ENCODE data around the gene BCL6.

The BCL6 gene

DNA sequence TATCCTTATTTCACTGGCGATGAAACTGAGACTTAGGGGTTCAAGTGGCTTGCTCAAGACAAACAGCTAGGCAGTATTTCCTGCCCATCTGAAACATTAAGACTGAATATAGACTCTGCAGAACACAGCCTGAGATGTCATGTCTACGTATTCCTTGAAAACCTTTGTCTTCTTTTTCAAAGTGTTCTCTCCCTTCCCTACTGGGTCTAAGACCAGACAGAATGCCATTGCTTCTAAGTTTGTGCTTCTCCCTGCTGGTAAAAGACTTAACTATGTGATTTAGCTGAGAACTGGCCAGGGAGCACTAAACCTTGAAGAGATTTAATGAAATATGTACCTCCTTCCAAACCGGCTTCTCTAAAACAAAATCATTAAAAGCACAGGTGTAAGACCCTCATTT, 9.9 kb downstream of the BCL6 start:
- Histone ChIP-seq H3K79me2 (ENCODE audit: control insufficient read depth, insufficient read depth, low read length, poor library complexity) (peaks cover 11% of the 10 kb centered on the region), H3K18ac (ENCODE audit: low read length) (no peak overlapping the region), H4K12ac (ENCODE audit: low read depth, low read length) (no peak overlapping the region), H4K91ac (ENCODE audit: low read depth, low read length) (no peak overlapping the region), H2AK5ac (ENCODE audit: low read length) (no peak overlapping the region), H3K9me3 (ENCODE audit: insufficient read depth, low read depth, low read length) (no peaks in the 10 kb centered on the region), H3K9ac (ENCODE audit: low read length) (no peak overlapping the region), H3K23ac (ENCODE audit: low read length) (no peak overlapping the region), H3K4me1 (ENCODE audit: control insufficient read depth in 1 of 2, insufficient read depth in 2 of 2, low read length in 2 of 2) (peaks cover 12 to 22% of the 10 kb centered on the region in 2 experiments), H2BK120ac (ENCODE audit: insufficient read depth, low read length, poor library complexity) (no peak overlapping the region), H3K4ac (ENCODE audit: low read depth, low read length) (no peak overlapping the region), H3K4me3 (ENCODE audit: low read depth, low read length) (no peak overlapping the region), H3K36me3 (ENCODE audit: control insufficient read depth in 1 of 2, insufficient read depth in 2 of 2, low read length in 2 of 2) (peaks cover 6 to 17% of the 10 kb centered on the region in 2 experiments), H3K27me3 (ENCODE audit: insufficient read depth, low read length) (no peaks in the 10 kb centered on the region), H3K14ac (ENCODE audit: low read length) (no peak overlapping the region), H2BK12ac (ENCODE audit: low read length) (no peak overlapping the region), H3K27ac (ENCODE audit: low read depth, low read length) (no peak overlapping the region), H4K8ac (ENCODE audit: low read depth, low read length) (no peak overlapping the region), H3K79me1 (ENCODE audit: low read length) (peaks cover 29% of the 10 kb centered on the region), H2BK5ac (ENCODE audit: low read depth, low read length, poor library complexity) (no peak overlapping the region), H2AFZ (ENCODE audit: insufficient read depth, low read length, poor library complexity) (no peak overlapping the region), H3K4me2 (ENCODE audit: low read length) (no peak overlapping the region)
- WGBS (ENCODE audit: extremely low coverage, insufficient coverage, insufficient read length) = no CpG with 5 or more reads among the region's 3 CpGs
- peak in 1 of 2 donors; percentile 48 for DNase-seq

DNA sequence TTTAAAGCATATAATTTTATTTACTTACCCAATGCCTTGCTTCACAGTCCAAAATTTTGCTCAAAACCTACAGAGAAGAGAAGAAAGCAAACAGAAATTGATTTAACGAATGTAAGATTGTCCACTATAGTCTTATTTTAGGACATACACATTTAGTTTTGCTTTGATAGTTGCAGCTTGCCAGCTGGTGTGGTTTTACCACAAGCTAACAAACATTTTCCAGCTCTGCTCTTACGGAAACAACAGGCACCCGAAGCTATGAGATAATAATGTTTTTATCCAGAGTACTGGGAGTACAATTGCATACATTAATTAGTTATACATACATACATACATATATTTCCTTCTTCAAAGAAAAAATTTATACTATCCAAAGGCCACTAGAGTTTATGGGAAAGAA, 10.4 kb downstream of the BCL6 start:
- Histone ChIP-seq H4K8ac (ENCODE audit: low read depth, low read length) (no peak overlapping the region), H2BK120ac (ENCODE audit: insufficient read depth, low read length, poor library complexity) (no peak overlapping the region), H3K79me1 (ENCODE audit: low read length) (peaks cover 27% of the 10 kb centered on the region), H4K12ac (ENCODE audit: low read depth, low read length) (no peak overlapping the region), H3K23ac (ENCODE audit: low read length) (no peak overlapping the region), H3K4me1 (ENCODE audit: control insufficient read depth in 1 of 2, insufficient read depth in 2 of 2, low read length in 2 of 2) (peaks cover 12 to 19% of the 10 kb centered on the region in 2 experiments), H2BK5ac (ENCODE audit: low read depth, low read length, poor library complexity) (no peak overlapping the region), H3K36me3 (ENCODE audit: control insufficient read depth in 1 of 2, insufficient read depth in 2 of 2, low read length in 2 of 2) (peaks cover 7 to 17% of the 10 kb centered on the region in 2 experiments), H3K9ac (ENCODE audit: low read length) (no peak overlapping the region), H3K4me2 (ENCODE audit: low read length) (no peak overlapping the region), H3K18ac (ENCODE audit: low read length) (no peak overlapping the region), H3K27me3 (ENCODE audit: insufficient read depth, low read length) (no peaks in the 10 kb centered on the region), H4K91ac (ENCODE audit: low read depth, low read length) (no peak overlapping the region), H3K4me3 (ENCODE audit: low read depth, low read length) (no peak overlapping the region), H3K9me3 (ENCODE audit: insufficient read depth, low read depth, low read length) (no peaks in the 10 kb centered on the region), H3K4ac (ENCODE audit: low read depth, low read length) (no peak overlapping the region), H2AK5ac (ENCODE audit: low read length) (no peak overlapping the region), H2AFZ (ENCODE audit: insufficient read depth, low read length, poor library complexity) (no peak overlapping the region), H3K79me2 (ENCODE audit: control insufficient read depth, insufficient read depth, low read length, poor library complexity) (peaks cover 11% of the 10 kb centered on the region), H3K14ac (ENCODE audit: low read length) (no peak overlapping the region), H2BK12ac (ENCODE audit: low read length) (no peak overlapping the region), H3K27ac (ENCODE audit: low read depth, low read length) (no peak overlapping the region)
- no peak for DNase-seq
- WGBS (ENCODE audit: extremely low coverage, insufficient coverage, insufficient read length) = no CpG with 5 or more reads among the region's 3 CpGs

DNA sequence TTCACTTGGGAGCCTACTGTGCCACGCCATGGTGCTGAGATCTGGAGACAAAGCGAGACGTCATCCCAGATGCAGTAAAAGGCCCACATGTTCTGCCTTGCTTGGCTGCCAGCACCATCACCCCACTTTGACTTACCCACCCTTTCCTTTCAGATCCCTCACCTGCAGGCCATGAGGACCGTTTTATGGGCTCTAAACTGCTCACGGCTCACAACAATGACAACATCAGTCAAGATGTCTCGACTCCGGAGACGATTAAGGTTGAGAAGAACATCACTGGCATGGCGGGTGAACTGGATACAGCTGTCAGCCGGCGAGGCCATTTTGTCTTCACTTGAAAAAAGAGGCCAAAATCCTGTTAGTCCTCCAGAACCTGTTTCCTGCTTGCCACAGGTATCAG, 11.9 kb downstream of the BCL6 start:
- no peak overlapping the region for H2AFZ ChIP-seq (ENCODE audit: insufficient read depth, low read length, poor library complexity)
- no peak overlapping the region for H3K18ac ChIP-seq (ENCODE audit: low read length)
- H3K9ac ChIP-seq (ENCODE audit: low read length) = no peak overlapping the region
- WGBS (ENCODE audit: extremely low coverage, insufficient coverage, insufficient read length) = no CpG with 5 or more reads among the region's 11 CpGs
- H2BK12ac ChIP-seq (ENCODE audit: low read length) = no peak overlapping the region
- H4K8ac ChIP-seq (ENCODE audit: low read depth, low read length) = no peak overlapping the region
- no peak overlapping the region for H4K91ac ChIP-seq (ENCODE audit: low read depth, low read length)
- DNase-seq = no peak
- peaks cover 20 to 31% of the 10 kb centered on the region in 2 experiments for H3K36me3 ChIP-seq (ENCODE audit: control insufficient read depth in 1 of 2, insufficient read depth in 2 of 2, low read length in 2 of 2)
- H3K4me1 ChIP-seq (ENCODE audit: control insufficient read depth in 1 of 2, insufficient read depth in 2 of 2, low read length in 2 of 2) = peaks cover 12 to 15% of the 10 kb centered on the region in 2 experiments
- no peak overlapping the region for H2AK5ac ChIP-seq (ENCODE audit: low read length)
- H3K4ac ChIP-seq (ENCODE audit: low read depth, low read length) = no peak overlapping the region
- no peak overlapping the region for H4K12ac ChIP-seq (ENCODE audit: low read depth, low read length)
- H3K14ac ChIP-seq (ENCODE audit: low read length) = no peak overlapping the region
- H3K23ac ChIP-seq (ENCODE audit: low read length) = no peak overlapping the region
- H3K27me3 ChIP-seq (ENCODE audit: insufficient read depth, low read length) = no peaks in the 10 kb centered on the region
- H3K4me2 ChIP-seq (ENCODE audit: low read length) = no peak overlapping the region
- H3K27ac ChIP-seq (ENCODE audit: low read depth, low read length) = no peak overlapping the region
- no peak overlapping the region for H3K4me3 ChIP-seq (ENCODE audit: low read depth, low read length)
- H3K79me2 ChIP-seq (ENCODE audit: control insufficient read depth, insufficient read depth, low read length, poor library complexity) = peaks cover 8% of the 10 kb centered on the region
- H3K9me3 ChIP-seq (ENCODE audit: insufficient read depth, low read depth, low read length) = no peaks in the 10 kb centered on the region
- H2BK120ac ChIP-seq (ENCODE audit: insufficient read depth, low read length, poor library complexity) = no peak overlapping the region
- peaks cover 16% of the 10 kb centered on the region for H3K79me1 ChIP-seq (ENCODE audit: low read length)
- H2BK5ac ChIP-seq (ENCODE audit: low read depth, low read length, poor library complexity) = no peak overlapping the region

DNA sequence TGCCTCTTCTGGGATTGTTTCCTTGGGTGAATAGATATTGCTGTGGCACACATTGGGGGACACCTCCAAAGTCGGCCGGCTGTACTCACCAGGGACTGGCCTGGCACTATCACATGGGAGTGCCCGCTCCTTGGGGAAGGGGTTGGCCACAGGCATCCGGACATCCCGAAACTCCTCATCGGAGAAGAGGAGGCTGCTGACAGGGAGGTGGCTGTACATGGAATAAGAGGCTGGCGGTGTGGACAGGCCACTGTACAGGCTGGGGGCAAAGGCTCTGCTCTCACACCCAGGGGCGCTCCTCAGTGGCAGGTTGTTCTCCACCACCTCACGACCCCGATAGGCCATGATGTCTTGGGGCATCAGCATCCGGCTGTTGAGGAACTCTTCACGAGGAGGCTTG, 15.7 kb downstream of the BCL6 start:
- no peak overlapping the region for H2AFZ ChIP-seq (ENCODE audit: insufficient read depth, low read length, poor library complexity)
- no peak overlapping the region for H4K12ac ChIP-seq (ENCODE audit: low read depth, low read length)
- H3K9ac ChIP-seq (ENCODE audit: low read length) = no peak overlapping the region
- no peak overlapping the region for H4K91ac ChIP-seq (ENCODE audit: low read depth, low read length)
- H3K27ac ChIP-seq (ENCODE audit: low read depth, low read length) = no peak overlapping the region
- no peaks in the 10 kb centered on the region for H3K79me1 ChIP-seq (ENCODE audit: low read length)
- no peak overlapping the region for H3K23ac ChIP-seq (ENCODE audit: low read length)
- H3K14ac ChIP-seq (ENCODE audit: low read length) = no peak overlapping the region
- H2BK120ac ChIP-seq (ENCODE audit: insufficient read depth, low read length, poor library complexity) = no peak overlapping the region
- H3K27me3 ChIP-seq (ENCODE audit: insufficient read depth, low read length) = no peaks in the 10 kb centered on the region
- no peak overlapping the region for H2BK5ac ChIP-seq (ENCODE audit: low read depth, low read length, poor library complexity)
- no peak overlapping the region for H4K8ac ChIP-seq (ENCODE audit: low read depth, low read length)
- no peak for DNase-seq
- H2BK12ac ChIP-seq (ENCODE audit: low read length) = no peak overlapping the region
- H3K9me3 ChIP-seq (ENCODE audit: insufficient read depth, low read depth, low read length) = peaks cover 1% of the 10 kb centered on the region
- no CpG with 5 or more reads among the region's 12 CpGs for WGBS (ENCODE audit: extremely low coverage, insufficient coverage, insufficient read length)
- H3K79me2 ChIP-seq (ENCODE audit: control insufficient read depth, insufficient read depth, low read length, poor library complexity) = no peaks in the 10 kb centered on the region
- H3K4me1 ChIP-seq (ENCODE audit: control insufficient read depth in 1 of 2, insufficient read depth in 2 of 2, low read length in 2 of 2) = no peaks in the 10 kb centered on the region
- H3K36me3 ChIP-seq (ENCODE audit: control insufficient read depth in 1 of 2, insufficient read depth in 2 of 2, low read length in 2 of 2) = peaks cover 41 to 64% of the 10 kb centered on the region in 2 experiments
- no peak overlapping the region for H2AK5ac ChIP-seq (ENCODE audit: low read length)
- H3K4me3 ChIP-seq (ENCODE audit: low read depth, low read length) = no peak overlapping the region
- H3K4me2 ChIP-seq (ENCODE audit: low read length) = no peak overlapping the region
- H3K4ac ChIP-seq (ENCODE audit: low read depth, low read length) = no peak overlapping the region
- no peak overlapping the region for H3K18ac ChIP-seq (ENCODE audit: low read length)

All from trophoblast cell (in vitro differentiated cells and primary cell).